GM18505 (cell line): Measurements from ENCODE around the gene ALOX15B.

Experiments used
- ATAC-seq: cut with Tn5 transposase; IDR thresholded peaks from one replicate; pipeline ENCODE4 v1.9.1; 2021; ENCODE audit not compliant: unreplicated experiment
- POLR2A ChIP-seq: IDR thresholded peaks from 4 replicates; pipeline ENCODE4 v1.6.1; 2011; ENCODE audit warnings: borderline replicate concordance; ENCODE audit not compliant: insufficient read depth, insufficient read length; ENCODE audit errors: extremely low read depth

Gene ALOX15B

DNA sequence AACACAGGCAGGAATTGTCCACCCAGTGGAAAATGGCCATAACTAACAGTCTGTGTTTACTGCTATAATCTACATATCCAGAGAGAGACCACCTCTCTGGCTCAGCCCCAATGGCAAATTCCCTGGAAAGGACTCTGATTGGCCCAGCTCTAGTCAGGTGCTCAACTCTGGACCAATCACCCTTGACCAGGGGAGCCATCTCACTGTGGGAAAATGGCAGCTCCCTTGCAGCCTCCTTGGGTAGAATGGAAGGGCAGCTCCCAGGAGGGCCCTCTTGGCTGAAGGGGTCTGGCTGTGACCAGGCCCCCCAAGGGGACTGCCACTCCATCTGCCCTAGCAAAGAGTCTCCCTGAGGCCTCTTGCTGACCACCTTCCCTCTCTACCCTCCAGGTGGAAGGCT lies 3.1 kb downstream of the ALOX15B start:
- TF ChIP-seq POLR2A = no peak

DNA sequence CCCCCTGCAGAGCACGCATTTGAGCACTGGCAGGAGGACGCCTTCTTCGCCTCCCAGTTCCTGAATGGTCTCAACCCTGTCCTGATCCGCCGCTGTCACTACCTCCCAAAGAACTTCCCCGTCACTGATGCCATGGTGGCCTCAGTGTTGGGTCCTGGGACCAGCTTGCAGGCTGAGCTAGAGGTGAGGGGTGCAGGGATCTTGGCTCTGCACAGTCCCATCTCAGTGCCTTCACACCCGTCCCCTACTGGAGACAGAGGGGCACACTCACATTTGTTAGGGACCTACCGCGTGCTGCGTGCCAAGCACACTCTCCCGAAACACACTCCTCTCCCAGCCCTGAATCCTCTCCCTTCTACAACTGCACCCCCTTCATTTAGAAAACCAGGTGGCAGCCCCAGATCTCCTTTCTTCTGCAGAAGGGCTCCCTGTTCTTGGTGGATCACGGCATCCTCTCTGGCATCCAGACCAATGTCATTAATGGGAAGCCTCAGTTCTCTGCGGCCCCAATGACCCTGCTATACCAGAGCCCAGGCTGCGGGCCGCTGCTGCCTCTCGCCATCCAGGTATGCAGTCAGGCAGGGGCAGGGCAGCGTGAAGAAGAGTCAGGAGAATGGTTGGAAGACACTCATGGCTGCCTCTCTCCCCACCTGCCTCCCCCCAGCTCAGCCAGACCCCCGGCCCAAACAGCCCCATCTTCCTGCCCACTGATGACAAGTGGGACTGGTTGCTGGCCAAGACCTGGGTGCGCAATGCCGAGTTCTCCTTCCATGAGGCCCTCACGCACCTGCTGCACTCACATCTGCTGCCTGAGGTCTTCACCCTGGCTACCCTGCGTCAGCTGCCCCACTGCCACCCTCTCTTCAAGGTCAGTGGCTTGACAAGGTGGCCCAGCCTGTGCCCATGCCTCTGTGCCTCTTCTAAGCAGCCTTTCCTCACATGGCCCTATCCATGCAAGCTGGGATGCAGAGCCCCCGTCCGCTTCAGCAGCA lies 6.3 kb downstream of the ALOX15B start:
- ATAC-seq = no peak
- TF ChIP-seq POLR2A = no peak

More for the DNA sequence above, 3.1 kb downstream of the ALOX15B start:
- no peak for ATAC-seq

DNA sequence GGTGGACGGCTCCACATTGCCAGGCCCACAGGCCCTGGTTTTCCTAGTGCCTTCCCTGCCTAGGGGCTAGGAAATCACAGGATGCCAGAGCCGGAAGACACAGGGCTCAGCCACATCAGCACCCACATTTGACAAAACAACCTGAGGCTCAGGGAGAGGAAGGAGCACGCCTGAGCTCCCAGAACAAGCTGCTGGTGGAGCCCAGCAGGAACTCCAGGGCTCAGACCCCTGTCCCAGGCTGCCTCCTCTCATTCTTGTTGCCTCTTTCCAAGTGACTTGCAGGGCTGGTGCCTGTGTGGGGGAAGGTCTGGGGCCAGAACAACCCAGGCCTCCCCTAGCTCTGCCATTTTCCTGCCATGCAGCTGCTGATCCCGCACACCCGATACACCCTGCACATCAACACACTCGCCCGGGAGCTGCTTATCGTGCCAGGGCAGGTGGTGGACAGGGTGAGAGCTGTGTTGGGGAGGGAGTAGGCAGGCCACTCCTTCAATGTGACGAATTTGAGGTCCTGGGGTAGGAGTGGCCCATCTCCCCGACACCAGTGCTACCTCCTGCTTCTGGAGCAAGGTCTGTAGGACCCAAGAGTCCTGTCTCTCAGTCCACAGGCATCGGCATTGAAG lies 7.6 kb downstream of the ALOX15B start:
- no peak for TF ChIP-seq POLR2A
- no peak for ATAC-seq

DNA sequence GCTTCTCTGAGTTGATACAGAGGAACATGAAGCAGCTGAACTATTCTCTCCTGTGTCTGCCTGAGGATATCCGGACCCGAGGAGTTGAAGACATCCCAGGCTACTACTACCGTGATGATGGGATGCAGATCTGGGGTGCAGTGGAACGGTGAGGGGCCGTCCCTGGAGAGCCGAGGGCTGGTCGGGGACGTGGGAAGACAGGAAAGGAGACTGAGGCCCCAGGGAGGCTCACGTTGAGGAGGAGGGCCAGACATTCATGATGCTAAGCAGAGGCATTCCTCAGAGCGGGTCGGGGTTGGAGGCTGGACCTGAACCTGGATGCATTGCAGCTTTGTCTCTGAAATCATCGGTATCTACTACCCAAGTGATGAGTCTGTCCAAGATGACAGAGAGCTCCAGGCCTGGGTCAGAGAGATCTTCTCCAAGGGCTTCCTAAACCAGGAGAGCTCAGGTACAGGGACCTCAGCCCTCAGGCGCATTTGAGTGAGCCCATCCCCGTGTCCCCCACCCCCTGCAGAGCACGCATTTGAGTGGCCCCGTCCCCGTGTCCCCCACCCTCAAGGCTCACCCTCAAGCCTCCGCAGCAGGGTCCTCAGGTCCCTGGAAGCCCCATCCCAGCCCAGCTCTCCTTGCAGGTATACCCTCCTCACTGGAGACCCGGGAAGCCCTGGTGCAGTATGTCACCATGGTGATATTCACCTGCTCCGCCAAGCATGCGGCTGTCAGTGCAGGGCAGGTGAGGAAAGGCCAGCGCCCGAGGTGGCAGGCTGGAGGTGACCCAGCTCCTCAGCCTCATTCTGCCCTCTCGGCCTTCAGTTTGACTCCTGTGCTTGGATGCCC lies 8.3 kb downstream of the ALOX15B start:
- ATAC-seq = no peak

DNA sequence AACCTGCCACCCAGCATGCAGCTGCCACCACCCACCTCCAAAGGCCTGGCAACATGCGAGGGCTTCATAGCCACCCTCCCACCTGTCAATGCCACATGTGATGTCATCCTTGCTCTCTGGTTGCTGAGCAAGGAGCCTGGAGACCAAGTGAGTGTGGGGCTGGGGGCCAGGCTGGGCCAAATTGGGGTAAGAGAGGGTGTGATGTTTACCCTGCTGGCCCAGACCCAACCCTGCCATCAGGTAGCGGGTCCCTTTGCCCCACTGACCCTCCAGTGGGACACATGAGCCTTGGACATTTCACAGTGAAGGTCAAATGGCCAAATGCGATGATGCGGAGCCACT lies 8.9 kb downstream of the ALOX15B start:
- no peak for ATAC-seq
- TF ChIP-seq POLR2A = no peak

More for the DNA sequence above, 8.3 kb downstream of the ALOX15B start:
- no peak for TF ChIP-seq POLR2A

DNA sequence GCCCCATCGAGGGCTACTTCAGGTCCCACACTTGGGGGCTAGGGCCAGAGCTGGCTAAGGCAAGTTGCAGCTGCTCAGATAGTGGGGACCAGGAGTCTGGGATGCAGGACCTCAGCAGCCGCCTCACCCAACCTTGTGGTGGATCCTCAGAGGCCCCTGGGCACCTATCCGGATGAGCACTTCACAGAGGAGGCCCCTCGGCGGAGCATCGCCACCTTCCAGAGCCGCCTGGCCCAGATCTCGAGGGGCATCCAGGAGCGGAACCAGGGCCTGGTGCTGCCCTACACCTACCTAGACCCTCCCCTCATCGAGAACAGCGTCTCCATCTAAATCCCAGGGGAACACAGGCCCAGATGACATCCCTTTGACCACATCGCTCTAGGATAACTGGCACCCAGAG lies 9.4 kb downstream of the ALOX15B start:
- no peak for TF ChIP-seq POLR2A
- no peak for ATAC-seq

DNA sequence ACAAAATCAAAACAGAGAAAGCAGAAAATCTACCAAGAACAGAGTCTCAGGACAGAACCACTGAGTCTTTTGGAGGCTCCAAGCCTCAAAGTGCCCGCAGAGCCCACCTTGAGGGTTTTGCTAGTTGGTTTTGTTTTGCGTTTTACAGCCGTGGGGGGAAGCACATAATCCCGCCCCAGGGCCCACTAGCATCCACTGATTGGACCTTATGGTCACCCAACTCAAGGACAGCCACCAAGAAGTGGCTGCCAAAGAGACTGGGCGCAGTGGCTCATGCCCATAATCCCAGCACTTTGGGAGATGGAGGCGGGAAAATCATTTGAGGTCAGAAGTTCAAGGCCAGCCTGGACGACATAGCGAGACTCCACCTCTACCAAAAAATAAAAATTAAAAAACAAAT lies 9.9 kb downstream of the ALOX15B start:
- no peak for ATAC-seq
- TF ChIP-seq POLR2A = no peak

DNA sequence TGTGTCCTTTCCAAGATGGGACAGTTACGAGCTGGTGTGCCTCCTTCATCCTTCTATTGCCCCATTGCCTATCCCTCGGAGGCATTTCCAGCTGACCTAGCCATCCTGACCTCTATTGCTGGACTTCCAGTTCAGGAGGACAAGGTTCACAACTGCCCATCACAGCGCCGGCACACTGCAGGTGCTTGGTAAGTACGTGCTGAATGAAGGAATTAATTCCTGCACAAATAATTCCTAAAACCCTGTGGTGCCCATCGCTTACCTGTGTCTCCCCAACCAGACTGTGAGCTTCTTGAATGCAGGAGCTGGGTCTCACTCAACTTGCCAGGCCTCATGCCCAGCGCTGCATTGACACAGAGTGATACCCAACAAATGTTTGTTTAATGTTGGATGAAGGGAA lies 13.0 kb downstream of the ALOX15B start:
- TF ChIP-seq POLR2A = no peak
- ATAC-seq = no peak

DNA sequence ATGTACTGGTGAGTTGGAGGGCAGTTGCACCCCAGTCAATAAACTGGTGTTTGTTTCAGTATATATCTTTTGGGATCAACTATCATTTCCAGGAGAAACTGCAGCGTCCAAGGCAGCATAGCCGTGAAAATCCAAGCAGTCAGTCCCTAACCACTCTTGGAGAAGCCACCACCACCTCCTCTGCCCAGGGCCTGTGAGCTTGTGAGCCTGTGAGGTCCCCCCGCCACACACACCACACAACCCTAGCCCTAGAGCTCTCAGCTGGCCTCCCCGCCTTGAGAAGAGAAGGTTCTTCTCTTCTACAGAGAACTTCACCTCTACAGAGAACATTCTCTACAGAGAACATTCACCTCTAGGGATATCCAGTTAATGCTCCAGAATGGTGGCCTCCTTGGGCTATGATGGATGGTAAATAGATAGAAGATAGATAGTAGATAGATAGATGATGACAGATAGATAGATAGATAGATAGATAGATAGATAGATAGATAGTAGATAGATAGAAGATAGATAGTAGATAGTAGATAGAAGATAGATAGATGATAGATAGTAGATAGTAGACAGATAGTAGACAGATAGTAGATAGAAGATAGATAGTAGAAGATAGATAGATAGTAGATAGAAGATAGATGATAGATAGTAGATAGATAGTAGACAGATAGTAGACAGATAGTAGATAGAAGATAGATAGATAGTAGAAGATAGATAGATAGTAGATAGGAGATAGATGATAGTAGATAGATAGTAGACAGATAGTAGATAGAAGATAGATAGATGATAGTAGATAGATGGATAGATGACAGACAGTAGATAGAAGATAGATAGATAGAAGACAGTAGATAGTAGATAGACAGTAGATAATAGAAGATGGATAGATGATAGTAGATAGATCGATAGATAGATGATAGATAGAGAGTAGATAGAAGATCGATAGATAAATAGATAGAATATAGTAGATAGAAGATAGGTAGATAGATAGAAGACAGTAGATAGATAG lies 13.7 kb downstream of the ALOX15B start:
- ATAC-seq = no peak
- TF ChIP-seq POLR2A = no peak

DNA sequence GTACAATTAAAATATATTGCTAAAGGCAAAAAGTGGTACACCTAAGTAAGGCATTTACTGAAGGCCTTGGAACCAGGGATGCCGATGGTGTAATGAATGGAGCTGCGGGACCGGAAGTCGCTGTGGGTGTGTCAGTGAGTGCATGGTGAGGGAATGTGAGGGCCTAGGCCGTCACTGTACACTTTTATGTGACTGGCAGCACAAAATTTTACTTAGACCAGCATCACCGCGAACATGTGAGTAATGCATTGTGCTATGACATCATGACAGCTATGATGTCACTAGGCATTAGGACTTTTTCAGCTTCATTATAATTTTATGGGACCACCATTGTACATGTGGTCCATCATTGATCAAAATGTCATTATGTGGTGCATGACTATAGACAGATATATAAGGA lies 14.7 kb downstream of the ALOX15B start:
- TF ChIP-seq POLR2A = no peak
- ATAC-seq = no peak

DNA sequence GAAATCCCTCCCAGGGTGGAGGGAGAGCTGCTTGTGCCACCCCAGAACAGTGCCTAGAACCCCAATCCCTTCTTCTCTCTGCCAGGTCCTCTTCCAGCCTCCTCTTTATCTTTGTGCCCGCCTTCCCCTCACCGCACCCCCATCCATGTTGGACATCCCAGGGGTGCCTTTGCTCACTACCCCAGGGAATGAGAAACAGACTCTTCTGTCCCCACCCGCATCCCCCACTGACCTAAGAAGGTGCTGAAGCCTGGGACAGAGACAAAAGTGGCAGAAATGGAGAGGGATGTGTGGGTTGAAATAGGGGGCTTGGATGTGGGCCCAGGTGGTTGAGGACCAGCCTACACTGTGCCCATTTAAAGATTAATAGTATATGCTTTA lies 17.0 kb downstream of the ALOX15B start:
- no peak for TF ChIP-seq POLR2A
- ATAC-seq = no peak

DNA sequence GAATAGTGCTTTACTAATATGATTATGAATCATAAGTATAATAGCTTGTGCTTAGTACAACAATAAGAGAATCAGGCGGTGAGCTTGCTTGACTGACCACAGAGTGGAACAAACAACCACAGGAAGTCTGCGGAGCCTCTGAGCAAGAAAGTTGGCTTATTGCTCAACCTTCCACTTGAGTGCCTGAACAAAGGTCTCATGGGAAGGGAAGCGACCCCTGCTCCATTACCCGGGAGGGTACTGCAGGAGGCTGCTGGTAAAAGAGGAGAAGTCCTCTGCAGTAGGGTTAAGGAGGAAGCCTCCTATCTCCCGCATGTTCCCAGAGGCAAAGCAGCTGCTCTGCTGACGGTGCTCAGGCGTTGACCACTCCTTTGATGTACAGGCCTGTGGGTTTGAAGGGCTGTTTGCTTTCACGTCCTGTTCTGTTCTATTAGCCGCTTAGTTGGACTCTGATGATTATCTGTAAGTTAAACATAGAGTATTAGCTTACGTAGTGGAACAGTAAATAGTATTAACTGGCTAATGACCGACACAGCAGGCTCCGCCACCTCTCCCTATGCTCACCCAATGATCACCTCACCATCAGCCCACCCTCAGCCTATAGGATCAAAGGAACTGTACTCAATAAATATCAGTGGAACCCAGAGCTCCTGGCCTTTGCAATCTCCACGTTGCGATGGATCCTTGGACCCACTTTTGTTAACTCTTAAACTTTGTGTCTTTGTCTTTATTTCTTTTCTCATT lies 17.5 kb downstream of the ALOX15B start:
- ATAC-seq = no peak
- no peak for TF ChIP-seq POLR2A
